Liver (tissue), 3 donors: ENCODE data around the gene DYNLT1.

Experiments used
- CTCF ChIP-seq: fragments of 150-350 bp; IDR thresholded peaks from 2 replicates; pipeline ENCODE4 v1.5.1; 2017; ENCODE audit warnings: improper control_type of control experiment, low read depth, low read length; ENCODE audit not compliant: missing input control
- GABPA ChIP-seq, 2 donors: IDR thresholded peaks in 1 of 2; conservative IDR thresholded peaks in 1 of 2; 2 replicates each; pipeline ENCODE4 v1.6.1; 2016; ENCODE audit warnings: antibody characterized with exemption in 2 of 2, mild to moderate bottlenecking in 1 of 2, moderate library complexity in 1 of 2
- donor health status: healthy.
- donor health status: healthy.

GRCh38 chr6:158640519-158640918 is 4.0 kb downstream of the DYNLT1 start:
- TF ChIP-seq GABPA (IDR thresholded peaks at IDR 0.05 in 1 of 2, conservative IDR thresholded peaks at IDR 0.05 in 1 of 2) = no peak
- TF ChIP-seq CTCF = no peak
